CD14-positive monocyte (primary cell): ENCODE measurements around the gene STAC3. TPM values are rescaled to one million over a fixed set of nuclear protein-coding genes. Genes with fewer than 3 reads are reported as not detected.

Source experiments
- DNase-seq, 3 donors: peaks; one replicate each; pipeline ENCODE4 v3.0.0-alpha.2; 2011 to 2022
- H2AFZ ChIP-seq: 2 replicates; pipeline ENCODE4 v1.6.0; 2012; ENCODE audit warnings: mild to moderate bottlenecking, low read depth, low read length, inconsistent platforms; ENCODE audit not compliant: insufficient read depth, poor library complexity, severe bottlenecking
- H3K27ac ChIP-seq, 2 donors: 1 replicate in 1 of 2; 2 replicates in 1 of 2; pipeline ENCODE4 v1.5.1; 2012 to 2013; ENCODE audit warnings: low read length in 2 of 2, control low read depth in 1 of 2, inconsistent platforms in 1 of 2, low read depth in 1 of 2, mild to moderate bottlenecking in 1 of 2
- H3K27me3 ChIP-seq, 2 donors: one replicate each; pipeline versions ENCODE4 v1.6.0 to v1.6.1; 2011 to 2013; ENCODE audit warnings: low read length in 2 of 2; ENCODE audit not compliant: control insufficient read depth in 2 of 2, insufficient read depth in 2 of 2
- H3K36me3 ChIP-seq, 2 donors: replicated peaks in 1 of 2; 1 replicate in 1 of 2; 2 replicates in 1 of 2; pipeline versions ENCODE4 v1.5.1 to v1.6.1; 2012 to 2013; ENCODE audit warnings: low read length in 2 of 2, control low read depth in 1 of 2, inconsistent platforms in 1 of 2, mild to moderate bottlenecking in 1 of 2; ENCODE audit not compliant: insufficient read depth in 2 of 2, control insufficient read depth in 1 of 2
- H3K4me1 ChIP-seq, 2 donors: 1 replicate in 1 of 2; 2 replicates in 1 of 2; pipeline versions ENCODE4 v1.5.1 to v1.6.1; 2012 to 2013; ENCODE audit warnings: low read length in 2 of 2, control low read depth in 1 of 2, inconsistent platforms in 1 of 2, mild to moderate bottlenecking in 1 of 2, moderate library complexity in 1 of 2; ENCODE audit not compliant: insufficient read depth in 2 of 2, control insufficient read depth in 1 of 2
- H3K4me2 ChIP-seq: replicated peaks from 2 replicates; pipeline ENCODE3; 2012; ENCODE audit warnings: low read length, moderate library complexity, mild to moderate bottlenecking; ENCODE audit not compliant: poor library complexity, severe bottlenecking; ENCODE audit errors: extremely low read depth
- H3K4me3 ChIP-seq, 3 experiments: fragments of 200-600 bp in 1 of 3; sonication (generic) in 1 of 3; replicated peaks in 1 of 3; 1 replicate in 2 of 3; 2 replicates in 1 of 3; pipeline ENCODE4 v1.5.1; 2011 to 2013; ENCODE audit warnings: low read length in 3 of 3, mild to moderate bottlenecking in 3 of 3, control low read depth in 2 of 3, low read depth in 2 of 3, inconsistent platforms in 1 of 3, moderate library complexity in 1 of 3
- H3K79me2 ChIP-seq: 2 replicates; pipeline ENCODE4 v1.6.0; 2012; ENCODE audit warnings: mild to moderate bottlenecking, control low read depth, inconsistent platforms, low read length, moderate library complexity; ENCODE audit not compliant: insufficient read depth
- H3K9ac ChIP-seq: 2 replicates; pipeline ENCODE4 v1.6.0; 2017; ENCODE audit warnings: low read length, mild to moderate bottlenecking; ENCODE audit not compliant: insufficient read depth, poor library complexity, severe bottlenecking
- H3K9me3 ChIP-seq, 2 donors: replicated peaks in 1 of 2; 1 replicate in 1 of 2; 2 replicates in 1 of 2; pipeline versions ENCODE4 v1.5.1 to v1.6.1; 2012 to 2013; ENCODE audit warnings: low read length in 2 of 2, control low read depth in 1 of 2; ENCODE audit not compliant: control insufficient read depth in 1 of 2, insufficient read depth in 1 of 2
- H4K20me1 ChIP-seq: 2 replicates; pipeline ENCODE4 v1.6.0; 2012; ENCODE audit warnings: mild to moderate bottlenecking, low read length, control low read depth, moderate library complexity; ENCODE audit not compliant: insufficient read depth
- H3K27ac Mint-ChIP-seq, 7 donors: one replicate each; pipeline ENCODE4 v1.8.0; 2020; ENCODE audit warnings: mild to moderate bottlenecking in 7 of 7, mixed read lengths in 7 of 7, moderate library complexity in 6 of 7, inconsistent platforms in 2 of 7
- H3K27me3 Mint-ChIP-seq, 3 donors: one replicate each; pipeline ENCODE4 v1.8.0; 2021 to 2022; ENCODE audit warnings: low read depth in 3 of 3, mild to moderate bottlenecking in 3 of 3, mixed read lengths in 3 of 3, moderate library complexity in 3 of 3, inconsistent platforms in 1 of 3
- H3K36me3 Mint-ChIP-seq, 2 donors: one replicate each; pipeline ENCODE4 v1.8.0; 2020; ENCODE audit warnings: mixed read lengths in 2 of 2, inconsistent platforms in 1 of 2, mild to moderate bottlenecking in 1 of 2
- H3K4me1 Mint-ChIP-seq: one replicate; pipeline ENCODE4 v1.8.0; 2020; ENCODE audit warnings: mild to moderate bottlenecking, mixed read lengths
- H3K4me3 Mint-ChIP-seq, 2 donors: one replicate each; pipeline ENCODE4 v1.8.0; 2020; ENCODE audit warnings: mild to moderate bottlenecking in 2 of 2, mixed read lengths in 2 of 2, moderate library complexity in 1 of 2
- H3K9me3 Mint-ChIP-seq, 7 donors: one replicate each; pipeline ENCODE4 v1.8.0; 2020 to 2022; ENCODE audit warnings: mixed read lengths in 7 of 7, mild to moderate bottlenecking in 6 of 7, moderate library complexity in 6 of 7, inconsistent platforms in 2 of 7
- WGBS: methylation state at CpG from one replicate; pipeline ENCODE4 v1.1.5; 2013; ENCODE audit warnings: missing lambda C conversion rate; ENCODE audit not compliant: insufficient coverage; 5-methylcytosine and 5-hydroxymethylcytosine counted together
- intact Hi-C, 2 donors: fragments of 100-400 bp; cut with micrococcal nuclease; formaldehyde crosslinking; loops; one replicate each; pipeline versions ENCODE4 v1.15.0 to v1.15.1; 2023
- polyA plus RNA-seq, 3 donors: library from polyadenylated mRNA; depleted of rRNA in 1 of 3; unstranded in 2 of 3; stranded (reverse) in 1 of 3; fragments of 300-500 nt in 2 of 3; fragments of >200 nt in 1 of 3; fragmentation: Illumina TruSeq in 2 of 3; gene quantifications; 1 replicate in 2 of 3; 2 replicates in 1 of 3; pipeline ENCODE4 v1.2.3, GENCODE V29; 2012 to 2021
- TF ChIP-seq, protein P1 (sequence below): fragments of 200-600 bp; IDR thresholded peaks from one replicate; pipeline ENCODE4 v1.8.0; 2022; ENCODE audit warnings: antibody characterized with exemption, mild to moderate bottlenecking

The STAC3 gene
- polyA plus RNA-seq, 3 donors, result 7.0 to 32.1 (median 9.1) TPM

DNA sequence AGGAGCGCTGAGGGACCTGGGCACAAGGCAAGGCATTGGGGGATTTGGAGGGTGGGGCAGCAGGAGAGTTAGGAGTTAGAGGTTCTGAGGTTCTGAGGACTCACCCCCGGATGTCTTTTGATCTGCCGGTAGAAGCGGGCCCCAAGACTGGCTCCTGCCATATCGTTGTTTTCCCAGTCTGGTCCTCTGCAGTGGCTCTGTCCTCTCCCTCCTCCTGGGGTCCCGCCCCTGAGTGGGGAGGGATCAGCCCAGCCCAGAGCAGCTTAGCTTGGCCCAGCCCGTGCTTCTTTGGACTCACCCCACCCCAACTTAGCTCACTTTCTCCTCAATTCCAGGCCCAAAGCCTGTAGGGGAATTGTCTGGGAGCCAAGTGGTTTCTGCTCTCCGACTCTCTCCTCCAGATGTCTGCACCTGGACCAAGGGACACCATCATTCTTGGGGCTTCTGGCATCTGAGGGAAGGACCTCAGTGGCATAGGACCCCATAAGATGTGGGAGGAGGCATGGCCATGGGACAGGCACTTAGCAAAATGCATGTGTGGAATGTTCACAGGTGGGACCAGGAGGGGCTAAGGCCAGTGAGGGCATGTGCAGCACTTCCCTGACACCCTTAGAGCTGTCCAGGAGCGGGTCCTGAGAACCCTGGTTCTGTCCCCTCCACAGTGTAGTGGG is 13.9 kb downstream of the STAC3 start:
- Histone ChIP-seq H3K27me3 (peaks cover 56 to 70% of the 10 kb centered on the region in 2 donors), H3K4me3 (no peak overlapping the region), H3K4me2 (no peak overlapping the region), H3K9ac (no peak overlapping the region), H4K20me1 (peaks cover 70% of the 10 kb centered on the region), H3K79me2 (no peaks in the 10 kb centered on the region), H3K27ac (no peak overlapping the region), H2AFZ (no peak overlapping the region), H3K4me1 (peaks cover 49 to 63% of the 10 kb centered on the region in 2 donors), H3K9me3 (peaks cover 0 to 42% of the 10 kb centered on the region in 2 donors), H3K36me3 (peaks cover 24 to 28% of the 10 kb centered on the region in 2 donors)
- H3K4me3 Mint-ChIP-seq, result peak overlapping the region; percentile 50 to 87
- H3K27me3 Mint-ChIP-seq, result peaks cover 65 to 76% (median 67%) of the 10 kb centered on the region in 3 donors
- no peak for DNase-seq
- H3K9me3 Mint-ChIP-seq, result peaks cover 0 to 40% (median 15%) of the 10 kb centered on the region in 7 donors
- peaks cover 44 to 48% of the 10 kb centered on the region in 2 donors for H3K36me3 Mint-ChIP-seq
- peaks cover 64% of the 10 kb centered on the region for H3K4me1 Mint-ChIP-seq
- intact Hi-C loops, result no loop called here
- no peak overlapping the region for H3K27ac Mint-ChIP-seq
- WGBS, result 25% methylated on average over 5 of the region's 9 CpGs
- TF ChIP-seq, protein P1, sequence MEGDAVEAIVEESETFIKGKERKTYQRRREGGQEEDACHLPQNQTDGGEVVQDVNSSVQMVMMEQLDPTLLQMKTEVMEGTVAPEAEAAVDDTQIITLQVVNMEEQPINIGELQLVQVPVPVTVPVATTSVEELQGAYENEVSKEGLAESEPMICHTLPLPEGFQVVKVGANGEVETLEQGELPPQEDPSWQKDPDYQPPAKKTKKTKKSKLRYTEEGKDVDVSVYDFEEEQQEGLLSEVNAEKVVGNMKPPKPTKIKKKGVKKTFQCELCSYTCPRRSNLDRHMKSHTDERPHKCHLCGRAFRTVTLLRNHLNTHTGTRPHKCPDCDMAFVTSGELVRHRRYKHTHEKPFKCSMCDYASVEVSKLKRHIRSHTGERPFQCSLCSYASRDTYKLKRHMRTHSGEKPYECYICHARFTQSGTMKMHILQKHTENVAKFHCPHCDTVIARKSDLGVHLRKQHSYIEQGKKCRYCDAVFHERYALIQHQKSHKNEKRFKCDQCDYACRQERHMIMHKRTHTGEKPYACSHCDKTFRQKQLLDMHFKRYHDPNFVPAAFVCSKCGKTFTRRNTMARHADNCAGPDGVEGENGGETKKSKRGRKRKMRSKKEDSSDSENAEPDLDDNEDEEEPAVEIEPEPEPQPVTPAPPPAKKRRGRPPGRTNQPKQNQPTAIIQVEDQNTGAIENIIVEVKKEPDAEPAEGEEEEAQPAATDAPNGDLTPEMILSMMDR, result no peak

DNA sequence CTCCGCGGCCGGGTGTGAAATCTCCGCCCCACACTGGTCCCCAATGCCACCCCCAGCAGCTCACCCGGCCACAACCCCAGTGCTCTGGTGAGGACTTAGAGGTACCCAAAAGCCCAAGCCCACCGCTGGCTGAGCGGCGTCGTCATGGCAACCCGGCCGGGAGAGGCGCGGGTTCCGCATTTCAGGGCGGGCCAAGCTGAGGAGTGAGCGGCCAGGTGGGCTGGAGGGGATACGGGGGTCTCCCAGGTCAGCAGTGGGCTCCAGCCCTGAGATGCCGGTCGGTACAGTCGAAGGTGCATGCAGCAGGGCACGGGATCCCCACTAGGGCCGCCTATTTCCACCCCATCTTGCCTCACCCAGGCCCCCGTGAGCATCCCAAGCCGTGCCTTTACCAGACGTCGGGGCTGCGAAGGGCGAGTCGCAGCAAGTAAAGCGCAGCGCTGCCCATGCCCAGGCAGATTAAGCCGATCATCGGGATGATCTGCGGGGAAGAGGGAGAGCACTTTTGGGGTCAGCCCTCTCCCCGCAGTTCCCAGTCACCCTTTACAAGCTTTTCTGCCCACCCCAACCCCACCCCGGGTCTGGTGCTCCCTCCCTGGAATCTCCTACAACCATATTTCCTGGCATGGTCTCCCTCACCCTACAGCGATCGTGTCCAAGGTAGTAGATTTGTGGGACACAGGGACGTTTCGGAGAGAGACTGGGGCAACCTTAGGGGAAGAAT is 14.6 kb downstream of the STAC3 start:
- 3% methylated on average over 25 of the region's 40 CpGs for WGBS
- H3K4me1 Mint-ChIP-seq, result peaks cover 57% of the 10 kb centered on the region
- H3K36me3 Mint-ChIP-seq, result peaks cover 49 to 54% of the 10 kb centered on the region in 2 donors
- Histone ChIP-seq H3K4me1 (peaks cover 42 to 57% of the 10 kb centered on the region in 2 donors), H4K20me1 (peaks cover 65% of the 10 kb centered on the region), H3K36me3 (peaks cover 31 to 35% of the 10 kb centered on the region in 2 donors), H3K9ac (no peak overlapping the region), H3K9me3 (peaks cover 0 to 36% of the 10 kb centered on the region in 2 donors), H3K79me2 (peaks cover 4% of the 10 kb centered on the region), H3K4me3 (no peak overlapping the region), H3K27me3 (peaks cover 49 to 63% of the 10 kb centered on the region in 2 donors), H3K4me2 (no peak overlapping the region), H3K27ac (no peak overlapping the region), H2AFZ (no peak overlapping the region)
- no peak for DNase-seq
- peaks cover 58 to 69% (median 60%) of the 10 kb centered on the region in 3 donors for H3K27me3 Mint-ChIP-seq
- TF ChIP-seq, protein P1, result no peak
- H3K9me3 Mint-ChIP-seq, result peaks cover 0 to 33% (median 15%) of the 10 kb centered on the region in 7 donors
- intact Hi-C loops, result no loop called here
- peak overlapping the region in 1 of 7 donors; percentile 74 for H3K27ac Mint-ChIP-seq
- peak overlapping the region in 1 of 2 donors; percentile 87 for H3K4me3 Mint-ChIP-seq
